ENCODE measurements around the gene ULK2.
"Not testable (repeated sequence)": the region's sequence is repeated elsewhere in the genome, so short reads cannot be mapped to it uniquely, and the experiment has no call there.

The ULK2 gene

GRCh38 chr17:19865021-19865420, 2.7 kb downstream of the ULK2 start:
- no peak for DNase-seq (ENCODE audit: low spot score)

GRCh38 chr17:19860647-19861177, 7.0 kb downstream of the ULK2 start:
- not testable (repeated sequence) for DNase-seq (ENCODE audit: low spot score)

- no peak for DNase-seq (ENCODE audit: low spot score)
Observed at GRCh38 chr17:19857640-19858039, 10.1 kb downstream of the ULK2 start.

GRCh38 chr17:19833914-19834313, 33.8 kb downstream of the ULK2 start:
- DNase-seq (ENCODE audit: low spot score) = no peak

GRCh38 chr17:19830061-19830460, 37.7 kb downstream of the ULK2 start:
- DNase-seq (ENCODE audit: low spot score) = no peak

GRCh38 chr17:19812407-19812806, 55.3 kb downstream of the ULK2 start:
- DNase-seq (ENCODE audit: low spot score) = no peak

GRCh38 chr17:19805006-19805405, 62.7 kb downstream of the ULK2 start:
- no peak for DNase-seq (ENCODE audit: low spot score)

GRCh38 chr17:19800571-19800970, 67.2 kb downstream of the ULK2 start:
- no peak for DNase-seq (ENCODE audit: low spot score)

GRCh38 chr17:19799796-19800195, 67.9 kb downstream of the ULK2 start:
- no peak for DNase-seq (ENCODE audit: low spot score)

- DNase-seq (ENCODE audit: low spot score) = no peak
Observed at GRCh38 chr17:19796457-19796856, 71.3 kb downstream of the ULK2 start.

GRCh38 chr17:19791918-19792550, 75.7 kb downstream of the ULK2 start:
- DNase-seq (ENCODE audit: low spot score) = no peak

- no peak for DNase-seq (ENCODE audit: low spot score)
Observed at GRCh38 chr17:19787733-19788357, 79.9 kb downstream of the ULK2 start.

GRCh38 chr17:19785854-19786253, 81.9 kb downstream of the ULK2 start:
- no peak for DNase-seq (ENCODE audit: low spot score)

- no peak for DNase-seq (ENCODE audit: low spot score)
Observed at GRCh38 chr17:19781488-19782458, 86.0 kb downstream of the ULK2 start.

- DNase-seq (ENCODE audit: low spot score) = no peak
Observed at GRCh38 chr17:19780846-19781245, 86.9 kb downstream of the ULK2 start.

GRCh38 chr17:19773534-19773933, 94.2 kb downstream of the ULK2 start:
- DNase-seq (ENCODE audit: low spot score) = no peak

GRCh38 chr17:19771971-19772630, 95.6 kb downstream of the ULK2 start:
- DNase-seq (ENCODE audit: low spot score) = no peak

- no peak for DNase-seq (ENCODE audit: low spot score)
Observed at GRCh38 chr17:19770985-19771735, 96.6 kb downstream of the ULK2 start.

GRCh38 chr17:19769946-19770652, 97.6 kb downstream of the ULK2 start:
- peak; percentile 50 for DNase-seq (ENCODE audit: low spot score)

GRCh38 chr17:19768046-19768782, 99.5 kb downstream of the ULK2 start:
- no peak for DNase-seq (ENCODE audit: low spot score)
